ENCODE results near the gene TMEM132C.

DNA sequence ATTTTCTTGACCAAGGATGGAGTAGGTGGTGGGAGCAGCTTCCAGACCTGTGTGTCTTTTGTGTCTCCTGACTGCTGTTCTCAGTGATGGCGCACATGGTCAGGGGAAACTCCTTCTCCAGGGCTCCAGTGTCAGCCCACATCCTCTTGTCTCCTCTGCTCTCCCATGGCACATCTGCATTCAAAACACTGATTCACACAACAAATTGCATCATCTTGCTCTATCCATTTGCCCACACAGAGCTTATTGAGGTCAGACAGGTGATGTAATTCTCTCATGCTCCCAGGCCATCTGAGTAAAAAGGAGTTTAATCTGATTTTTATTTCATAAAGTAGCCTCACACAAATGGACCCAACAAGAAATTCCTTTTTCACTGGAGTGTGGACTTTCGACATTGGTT, 21.8 kb upstream of the TMEM132C start:
- TF ChIP-seq, protein P1, sequence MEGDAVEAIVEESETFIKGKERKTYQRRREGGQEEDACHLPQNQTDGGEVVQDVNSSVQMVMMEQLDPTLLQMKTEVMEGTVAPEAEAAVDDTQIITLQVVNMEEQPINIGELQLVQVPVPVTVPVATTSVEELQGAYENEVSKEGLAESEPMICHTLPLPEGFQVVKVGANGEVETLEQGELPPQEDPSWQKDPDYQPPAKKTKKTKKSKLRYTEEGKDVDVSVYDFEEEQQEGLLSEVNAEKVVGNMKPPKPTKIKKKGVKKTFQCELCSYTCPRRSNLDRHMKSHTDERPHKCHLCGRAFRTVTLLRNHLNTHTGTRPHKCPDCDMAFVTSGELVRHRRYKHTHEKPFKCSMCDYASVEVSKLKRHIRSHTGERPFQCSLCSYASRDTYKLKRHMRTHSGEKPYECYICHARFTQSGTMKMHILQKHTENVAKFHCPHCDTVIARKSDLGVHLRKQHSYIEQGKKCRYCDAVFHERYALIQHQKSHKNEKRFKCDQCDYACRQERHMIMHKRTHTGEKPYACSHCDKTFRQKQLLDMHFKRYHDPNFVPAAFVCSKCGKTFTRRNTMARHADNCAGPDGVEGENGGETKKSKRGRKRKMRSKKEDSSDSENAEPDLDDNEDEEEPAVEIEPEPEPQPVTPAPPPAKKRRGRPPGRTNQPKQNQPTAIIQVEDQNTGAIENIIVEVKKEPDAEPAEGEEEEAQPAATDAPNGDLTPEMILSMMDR (IDR thresholded peaks at IDR 0.05), result no peak
- TF ChIP-seq POLR2AphosphoS5 (IDR thresholded peaks at IDR 0.05), result no peak
- no peak for TF ChIP-seq POLR2A (IDR thresholded peaks at IDR 0.05)
- no peak for TF ChIP-seq EP300 (IDR thresholded peaks at IDR 0.05)
